ENCODE measurements around the gene TMEM266. TPM values are rescaled to one million over a fixed set of nuclear protein-coding genes. Genes with fewer than 3 reads are reported as not detected.

TMEM266 gene
- total RNA-seq, 2 donors from 2014 or later = 0.28 TPM; not detected in 1

DNA sequence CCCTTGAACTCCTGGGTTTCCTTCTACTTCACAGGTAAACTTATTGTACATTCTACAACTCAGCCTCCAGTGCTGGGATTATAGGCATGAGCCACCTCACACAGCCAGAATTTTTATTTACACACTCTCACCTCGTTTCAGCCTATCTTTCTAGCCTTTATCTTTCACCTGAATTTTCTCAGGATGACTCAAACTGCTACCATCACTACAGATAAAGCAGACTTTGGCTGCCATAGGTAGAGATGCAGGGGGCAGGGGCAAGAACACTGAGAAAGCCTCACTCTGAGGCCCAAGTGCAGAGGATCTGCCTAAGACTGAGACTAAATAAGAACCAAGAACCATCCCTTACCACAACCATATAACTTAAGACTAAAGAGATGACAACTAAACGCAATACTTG is 192.5 kb downstream of the TMEM266 start:
- intact Hi-C loops (cut with DNase I) = no loop called here
- DNase-seq (ENCODE audit: low spot score) = no peak

GRCh38 chr15:76253691-76254473 is 194.1 kb downstream of the TMEM266 start:
- intact Hi-C loops (cut with DNase I) = no loop called here
- DNase-seq (ENCODE audit: low spot score) = no peak

Other genes with a start within 250 kb of the TMEM266 start
- 10 to 100 TPM; 44.8 to 60.6 TPM for gene UBE2Q2, start 216.5 kb upstream of the TMEM266 start, total RNA-seq
- gene FBXO22, start 156.1 kb upstream of the TMEM266 start, total RNA-seq = 10 to 100 TPM; 15.3 to 21.0 TPM
- not detected for gene NRG4, start 47.6 kb upstream of the TMEM266 start, total RNA-seq

Measured in posterior vena cava (tissue), 2 donors.